Muscle layer of colon (tissue), 2 donors: ENCODE measurements around the gene PUDP.
"Not testable (repeated sequence)": the region's sequence is repeated elsewhere in the genome, so short reads cannot be mapped to it uniquely, and the experiment has no call there.

Experiments used
- H3K27ac ChIP-seq: one replicate; pipeline ENCODE4 v1.7.0; 2013; ENCODE audit warnings: low read depth, mild to moderate bottlenecking, low read length, moderate library complexity
- H3K27me3 ChIP-seq, 2 donors: one replicate each; pipeline ENCODE4 v1.7.0; 2013; ENCODE audit warnings: low read length in 2 of 2, mild to moderate bottlenecking in 2 of 2; ENCODE audit not compliant: insufficient read depth in 2 of 2, control insufficient read depth in 1 of 2
- H3K36me3 ChIP-seq: one replicate; pipeline ENCODE4 v1.7.0; 2013; ENCODE audit warnings: mild to moderate bottlenecking, low read length; ENCODE audit not compliant: insufficient read depth
- H3K4me1 ChIP-seq: one replicate; pipeline ENCODE4 v1.7.0; 2013; ENCODE audit warnings: mild to moderate bottlenecking, low read length; ENCODE audit not compliant: insufficient read depth
- H3K4me3 ChIP-seq, 2 donors: one replicate each; pipeline ENCODE4 v1.7.0; 2013; ENCODE audit warnings: low read length in 2 of 2, low read depth in 1 of 2, mild to moderate bottlenecking in 1 of 2, moderate library complexity in 1 of 2
- H3K9ac ChIP-seq: one replicate; pipeline ENCODE4 v1.7.0; 2013; ENCODE audit warnings: low read length
- H3K9me3 ChIP-seq: one replicate; pipeline ENCODE4 v1.7.0; 2013; ENCODE audit warnings: mild to moderate bottlenecking, low read length
- donor health status: abdominal sarcoma.
- donor health status: Adenocarcinoma of cecum.

Gene PUDP

DNA sequence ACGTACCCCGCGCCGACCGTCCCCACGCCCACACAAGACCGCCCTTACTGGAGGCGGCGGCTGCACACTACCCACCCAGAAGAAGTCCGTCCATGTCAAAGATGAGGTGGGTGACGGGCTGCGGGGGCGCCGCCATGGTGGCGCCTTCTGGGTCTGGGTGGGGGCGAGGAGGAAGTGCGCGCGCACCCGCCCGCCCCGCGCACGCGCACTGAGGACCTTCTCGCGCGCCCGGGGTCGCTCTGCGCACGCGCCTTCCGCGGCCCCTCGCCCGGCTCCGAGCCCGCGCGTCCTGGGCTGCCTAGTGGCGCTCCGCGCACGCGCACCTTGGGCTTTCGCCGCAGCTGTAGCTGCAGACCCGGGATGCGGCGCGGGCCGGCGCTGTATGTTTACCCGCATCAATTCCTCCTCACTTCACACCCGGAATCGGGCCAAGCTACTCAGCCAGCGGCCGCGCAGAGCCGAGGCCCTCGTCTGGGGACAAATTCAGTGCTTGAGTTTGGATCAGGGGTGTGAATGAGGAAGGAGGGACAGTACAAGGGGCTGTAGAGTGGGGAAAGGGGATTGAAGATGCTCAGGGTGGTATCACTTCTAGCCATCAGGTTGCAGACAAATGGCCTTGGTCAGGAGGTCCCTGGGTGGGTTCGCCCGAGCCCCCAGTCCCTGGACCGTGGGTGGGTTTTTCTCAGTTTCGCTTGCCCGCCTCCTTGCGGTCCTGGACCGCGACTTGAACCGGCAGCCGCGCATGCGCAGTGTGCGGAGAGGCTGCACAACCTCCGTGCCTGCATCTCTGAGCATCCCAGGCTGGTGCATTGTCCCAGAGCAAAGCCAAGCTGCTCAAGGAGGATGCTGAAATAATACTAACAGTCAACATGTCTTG, at the start of gene PUDP:
Gene PUDP, minus strand, starts transcription at position 176 of the 877 bp plus-strand sequence. Its CDS starts 40 bp downstream, at position 136.
- H3K9ac ChIP-seq, result peak within 1 kb of the TSS; percentile 4
- no peaks in the 10 kb centered on the region for H3K27me3 ChIP-seq
- H3K4me3 ChIP-seq, result peak within 1 kb of the TSS; percentile 81 to 95
- no peaks in the 10 kb centered on the region for H3K9me3 ChIP-seq
- H3K4me1 ChIP-seq, result peaks cover 10% of the 10 kb centered on the region
- peak within 1 kb of the TSS; percentile 81 for H3K27ac ChIP-seq
- H3K36me3 ChIP-seq, result no peaks in the 10 kb centered on the region

GRCh38 chrX:7194606-7195005, 46.7 kb upstream of the PUDP start:
- Histone ChIP-seq H3K27ac (no peak overlapping the region), H3K4me3 (no peak overlapping the region), H3K9ac (no peak overlapping the region), H3K9me3 (no peaks in the 10 kb centered on the region), H3K27me3 (no peaks in the 10 kb centered on the region), H3K4me1 (no peaks in the 10 kb centered on the region), H3K36me3 (no peaks in the 10 kb centered on the region)

- Histone ChIP-seq H3K27me3 (no peaks in the 10 kb centered on the region), H3K9me3 (no peaks in the 10 kb centered on the region), H3K36me3 (no peaks in the 10 kb centered on the region), H3K27ac (no peak overlapping the region), H3K4me3 (no peak overlapping the region), H3K9ac (no peak overlapping the region), H3K4me1 (no peaks in the 10 kb centered on the region)
Observed at GRCh38 chrX:7192871-7193270, 44.9 kb upstream of the PUDP start.

DNA sequence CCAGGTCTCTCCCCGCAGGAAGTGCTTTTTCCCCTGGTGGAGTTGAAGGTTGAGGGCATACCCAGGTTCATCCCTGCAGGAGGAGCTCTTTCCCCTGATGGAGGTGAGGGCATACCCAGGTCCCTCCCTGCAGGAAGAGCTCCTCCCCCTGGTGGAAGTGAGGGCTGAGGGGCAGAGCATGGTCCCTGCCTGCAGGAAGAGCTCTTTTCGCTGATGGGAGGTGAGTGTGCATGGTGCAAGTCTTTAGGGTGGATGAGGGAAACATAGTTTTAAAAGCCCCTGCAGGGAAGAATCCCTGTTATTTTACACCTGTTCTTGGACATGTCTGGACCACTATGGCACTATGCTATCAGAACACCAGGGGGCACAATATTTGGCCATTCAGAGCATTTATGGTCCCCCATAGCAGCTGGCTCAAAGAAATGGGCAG, 43.7 kb upstream of the PUDP start:
- H3K4me3 ChIP-seq, result no peak overlapping the region
- no peak overlapping the region for H3K27ac ChIP-seq
- no peaks in the 10 kb centered on the region for H3K27me3 ChIP-seq
- H3K36me3 ChIP-seq, result no peaks in the 10 kb centered on the region
- no peak overlapping the region for H3K9ac ChIP-seq
- no peaks in the 10 kb centered on the region for H3K4me1 ChIP-seq
- no peaks in the 10 kb centered on the region for H3K9me3 ChIP-seq

DNA sequence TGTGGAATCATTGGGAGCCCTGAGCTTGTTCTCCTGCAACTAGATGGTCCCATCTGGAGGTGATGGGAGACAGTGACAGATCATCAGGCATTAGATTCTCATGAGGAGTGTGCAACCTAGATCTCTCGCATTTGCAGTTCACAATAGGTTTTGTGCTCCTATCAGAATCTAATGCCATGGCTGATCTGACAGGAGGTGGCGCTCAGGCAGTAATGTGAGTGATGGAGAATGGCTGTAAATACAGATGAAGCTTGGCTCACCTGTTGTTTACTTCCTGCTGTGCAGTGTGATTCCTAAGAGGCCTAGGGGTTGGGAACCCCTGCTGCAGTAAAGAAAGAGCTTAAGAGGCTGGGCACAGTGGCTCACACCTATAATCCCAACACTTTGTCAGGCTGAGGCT, 42.2 kb upstream of the PUDP start:
- Histone ChIP-seq H3K27me3 (no peaks in the 10 kb centered on the region), H3K9ac (no peak overlapping the region), H3K9me3 (no peaks in the 10 kb centered on the region), H3K36me3 (no peaks in the 10 kb centered on the region), H3K4me1 (no peaks in the 10 kb centered on the region), H3K4me3 (no peak overlapping the region), H3K27ac (no peak overlapping the region)

GRCh38 chrX:7188672-7189071, 40.7 kb upstream of the PUDP start:
- H3K27ac ChIP-seq, result no peak overlapping the region
- no peaks in the 10 kb centered on the region for H3K36me3 ChIP-seq
- H3K9me3 ChIP-seq, result no peaks in the 10 kb centered on the region
- no peaks in the 10 kb centered on the region for H3K4me1 ChIP-seq
- H3K9ac ChIP-seq, result no peak overlapping the region
- H3K4me3 ChIP-seq, result no peak overlapping the region
- H3K27me3 ChIP-seq, result no peaks in the 10 kb centered on the region

- H3K36me3 ChIP-seq, result no peaks in the 10 kb centered on the region
- no peak overlapping the region for H3K4me3 ChIP-seq
- no peak overlapping the region for H3K9ac ChIP-seq
- no peaks in the 10 kb centered on the region for H3K4me1 ChIP-seq
- H3K9me3 ChIP-seq, result no peaks in the 10 kb centered on the region
- no peaks in the 10 kb centered on the region for H3K27me3 ChIP-seq
- no peak overlapping the region for H3K27ac ChIP-seq
Observed at GRCh38 chrX:7184816-7185215, 36.9 kb upstream of the PUDP start.

DNA sequence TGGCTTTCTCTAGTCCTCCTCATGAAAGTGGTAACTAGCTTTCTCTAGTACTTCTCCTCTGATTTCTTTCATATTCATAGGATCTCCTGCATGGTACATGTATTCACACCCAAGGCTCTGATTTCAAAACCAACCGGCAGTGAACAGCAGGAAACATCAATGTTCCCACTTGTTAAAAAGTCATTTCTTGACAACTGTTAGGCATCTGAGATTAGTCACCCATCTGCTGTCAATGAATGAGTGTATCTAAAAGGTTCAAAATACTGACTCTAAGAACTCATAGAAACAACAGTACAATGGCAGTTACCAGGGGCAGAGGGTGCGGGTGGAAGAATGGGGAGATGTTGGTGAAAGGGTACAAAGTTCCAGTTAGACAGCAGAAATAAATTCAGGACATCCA, 31.5 kb upstream of the PUDP start:
- Histone ChIP-seq H3K4me3 (no peak overlapping the region), H3K27me3 (no peaks in the 10 kb centered on the region), H3K27ac (no peak overlapping the region), H3K9ac (no peak overlapping the region), H3K9me3 (no peaks in the 10 kb centered on the region), H3K4me1 (no peaks in the 10 kb centered on the region), H3K36me3 (no peaks in the 10 kb centered on the region)

DNA sequence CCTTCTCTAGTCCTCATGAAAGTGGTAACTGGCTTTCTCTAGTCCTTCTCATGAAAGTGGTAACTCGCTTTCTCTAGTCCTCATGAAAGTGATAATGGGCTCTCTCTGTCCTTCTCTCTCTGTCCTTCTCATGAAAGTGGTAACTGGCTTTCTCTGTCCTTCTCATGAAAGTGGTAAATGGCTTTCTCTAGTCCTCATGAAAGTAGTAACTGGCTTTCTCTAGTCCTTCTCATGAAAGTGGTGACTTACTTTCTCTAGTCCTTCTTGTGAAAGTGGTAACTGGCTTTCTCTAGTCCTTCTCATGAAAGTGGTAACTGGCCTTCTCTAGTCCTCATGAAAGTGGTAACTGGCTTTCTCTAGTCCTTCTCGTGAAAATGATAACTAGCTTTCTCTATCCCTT, 30.9 kb upstream of the PUDP start:
- not testable (repeated sequence) for H3K9ac ChIP-seq, H3K36me3 ChIP-seq, H3K27ac ChIP-seq, H3K27me3 ChIP-seq, H3K9me3 ChIP-seq, H3K4me3 ChIP-seq, H3K4me1 ChIP-seq

- Histone ChIP-seq H3K36me3 (no peaks in the 10 kb centered on the region), H3K4me1 (no peaks in the 10 kb centered on the region), H3K27me3 (no peaks in the 10 kb centered on the region), H3K4me3 (no peak overlapping the region), H3K9me3 (peaks cover 4% of the 10 kb centered on the region), H3K27ac (no peak overlapping the region), H3K9ac (no peak overlapping the region)
Observed at GRCh38 chrX:7170898-7171297, 22.9 kb upstream of the PUDP start.

- Histone ChIP-seq H3K27ac (no peak overlapping the region), H3K4me3 (no peak overlapping the region), H3K27me3 (no peaks in the 10 kb centered on the region), H3K9ac (no peak overlapping the region), H3K36me3 (no peaks in the 10 kb centered on the region), H3K9me3 (peaks cover 4% of the 10 kb centered on the region), H3K4me1 (no peaks in the 10 kb centered on the region)
Observed at GRCh38 chrX:7169627-7170026, 21.7 kb upstream of the PUDP start.

DNA sequence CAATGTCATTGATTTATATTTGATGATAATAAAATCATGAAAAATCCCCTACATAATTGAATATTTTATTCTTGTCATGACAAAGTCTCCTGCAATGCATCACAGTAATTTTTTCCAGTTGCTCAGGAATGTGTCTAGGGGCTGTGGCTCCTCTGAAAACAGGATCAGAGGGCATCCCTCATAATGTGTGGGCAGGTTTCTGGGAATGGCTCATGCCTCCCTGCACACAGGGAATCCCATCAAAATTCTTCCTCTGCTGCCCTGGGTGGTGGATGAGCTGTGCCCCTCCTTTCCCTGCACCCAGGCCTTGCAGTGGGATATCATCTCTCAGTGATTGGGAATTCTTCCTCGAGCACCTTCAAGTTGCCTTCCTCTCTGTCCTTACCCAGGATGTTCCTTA, 20.4 kb upstream of the PUDP start:
- Histone ChIP-seq H3K27me3 (no peaks in the 10 kb centered on the region), H3K4me1 (no peaks in the 10 kb centered on the region), H3K4me3 (no peak overlapping the region), H3K36me3 (no peaks in the 10 kb centered on the region), H3K27ac (no peak overlapping the region), H3K9me3 (peaks cover 4% of the 10 kb centered on the region), H3K9ac (no peak overlapping the region)
